ENCODE measurements around the gene SIK3.
"Not testable (repeated sequence)": the region's sequence is repeated elsewhere in the genome, so short reads cannot be mapped to it uniquely, and the experiment has no call there.

The SIK3 gene

GRCh38 chr11:116807601-116808261 is 290.5 kb downstream of the SIK3 start:
- intact Hi-C loops (cut with DNase I; ENCODE audit: low total_unique reads): no loop called here
- H3K27ac ChIP-seq: no peak overlapping the region
- TF ChIP-seq CTCF (IDR thresholded peaks at IDR 0.05): no peak
- no peaks in the 10 kb centered on the region for H3K36me3 ChIP-seq
- no peaks in the 10 kb centered on the region for H3K27me3 ChIP-seq
- H3K4me3 ChIP-seq: no peak overlapping the region
- no peaks in the 10 kb centered on the region for H3K9me3 ChIP-seq
- DNase-seq: no peak
- no peaks in the 10 kb centered on the region for H3K4me1 ChIP-seq

GRCh38 chr11:116804001-116804400 is 294.2 kb downstream of the SIK3 start:
- DNase-seq: no peak
- H3K9me3 ChIP-seq: no peaks in the 10 kb centered on the region
- H3K4me1 ChIP-seq: no peaks in the 10 kb centered on the region
- no peak for TF ChIP-seq CTCF (IDR thresholded peaks at IDR 0.05)
- no peak overlapping the region for H3K4me3 ChIP-seq
- no peaks in the 10 kb centered on the region for H3K36me3 ChIP-seq
- no peak overlapping the region for H3K27ac ChIP-seq
- H3K27me3 ChIP-seq: peaks cover 0 to 13% of the 10 kb centered on the region in 2 donors
- intact Hi-C loops (cut with DNase I; ENCODE audit: low total_unique reads): no loop called here

DNA sequence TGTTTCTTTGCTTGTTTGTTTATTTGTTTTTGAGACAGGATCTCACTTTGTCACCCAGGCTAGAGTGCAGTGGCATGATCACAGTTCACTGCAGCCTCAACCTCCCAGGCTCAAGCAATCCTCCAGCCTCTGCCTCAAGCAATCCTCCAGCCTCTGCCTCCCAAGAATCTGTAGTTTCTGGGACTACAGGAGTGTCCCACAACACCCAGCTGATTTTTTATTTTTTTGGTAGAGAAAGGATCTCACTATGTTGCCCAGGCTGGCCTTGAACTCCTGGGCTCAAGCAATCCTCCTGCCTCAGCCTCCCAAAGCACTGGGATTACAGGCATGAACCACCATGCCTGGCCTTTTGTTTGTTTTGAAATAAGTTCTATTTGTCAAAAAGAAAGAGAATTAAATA is 296.6 kb downstream of the SIK3 start:
- peaks cover 0 to 13% of the 10 kb centered on the region in 2 donors for H3K27me3 ChIP-seq
- H3K27ac ChIP-seq; DNase-seq; intact Hi-C loops (cut with DNase I; ENCODE audit: low total_unique reads); H3K9me3 ChIP-seq; H3K4me3 ChIP-seq; H3K36me3 ChIP-seq; H3K4me1 ChIP-seq: not testable (repeated sequence)

DNA sequence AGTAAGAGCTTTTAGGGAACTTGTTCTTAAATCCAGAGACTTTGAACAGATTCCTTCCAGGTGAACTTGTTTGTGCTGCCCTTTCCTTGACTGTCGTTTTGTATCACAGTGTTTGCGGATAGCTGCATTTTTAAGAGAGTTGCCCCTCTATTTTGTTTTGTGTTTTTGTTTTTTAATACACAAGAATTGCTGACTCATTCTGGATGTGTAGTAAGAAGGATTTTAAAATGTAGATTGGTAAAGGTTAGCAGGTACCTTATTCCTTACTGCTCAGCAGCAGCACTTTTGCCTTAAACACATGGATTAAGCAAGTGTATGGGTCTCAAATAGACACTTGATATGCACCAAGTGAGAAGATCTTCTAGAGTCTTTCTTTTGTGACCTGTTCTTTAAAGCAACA is 297.6 kb downstream of the SIK3 start:
- TF ChIP-seq CTCF (IDR thresholded peaks at IDR 0.05): no peak
- intact Hi-C loops (cut with DNase I; ENCODE audit: low total_unique reads): no loop called here
- Histone ChIP-seq H3K27me3 (peaks cover 0 to 13% of the 10 kb centered on the region in 2 donors), H3K36me3 (no peaks in the 10 kb centered on the region), H3K4me3 (no peak overlapping the region), H3K4me1 (no peaks in the 10 kb centered on the region), H3K9me3 (no peaks in the 10 kb centered on the region), H3K27ac (no peak overlapping the region)
- no peak for DNase-seq

DNA sequence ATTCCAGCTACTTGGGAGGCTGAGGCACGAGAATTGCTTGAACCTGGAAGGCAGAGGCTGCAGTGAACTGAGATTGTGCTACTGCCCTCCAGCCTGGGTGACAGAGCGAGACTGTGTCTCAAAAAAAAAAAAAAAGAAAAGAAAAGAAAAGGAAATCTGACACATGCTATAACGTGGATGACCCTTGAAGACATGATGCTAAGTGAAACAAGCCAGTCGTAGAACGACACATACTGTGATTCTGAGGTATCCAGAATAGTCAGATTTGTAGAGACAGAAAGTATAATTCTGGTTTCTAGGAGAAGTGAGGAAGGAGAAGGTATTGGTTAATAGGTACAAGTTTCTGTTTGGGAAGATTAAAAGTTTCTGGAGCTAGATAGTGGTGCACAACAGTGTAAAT is 299.9 kb downstream of the SIK3 start:
- H3K27me3 ChIP-seq: peaks cover 0 to 13% of the 10 kb centered on the region in 2 donors
- no peaks in the 10 kb centered on the region for H3K4me1 ChIP-seq
- no peaks in the 10 kb centered on the region for H3K9me3 ChIP-seq
- H3K36me3 ChIP-seq: no peaks in the 10 kb centered on the region
- H3K27ac ChIP-seq: no peak overlapping the region
- TF ChIP-seq CTCF (IDR thresholded peaks at IDR 0.05): no peak
- no peak overlapping the region for H3K4me3 ChIP-seq
- intact Hi-C loops (cut with DNase I; ENCODE audit: low total_unique reads): no loop called here
- no peak for DNase-seq

GRCh38 chr11:116797816-116798215 is 300.4 kb downstream of the SIK3 start:
- H3K27ac ChIP-seq: no peak overlapping the region
- DNase-seq: no peak
- no peak overlapping the region for H3K4me3 ChIP-seq
- no peaks in the 10 kb centered on the region for H3K4me1 ChIP-seq
- no peak for TF ChIP-seq CTCF (IDR thresholded peaks at IDR 0.05)
- intact Hi-C loops (cut with DNase I; ENCODE audit: low total_unique reads): no loop called here
- H3K9me3 ChIP-seq: no peaks in the 10 kb centered on the region
- H3K27me3 ChIP-seq: peaks cover 0 to 13% of the 10 kb centered on the region in 2 donors
- no peaks in the 10 kb centered on the region for H3K36me3 ChIP-seq
